HEK293 (cell line): ENCODE measurements around the gene CST1.
"Not testable (repeated sequence)": the region's sequence is repeated elsewhere in the genome, so short reads cannot be mapped to it uniquely, and the experiment has no call there.

ENCODE experiments used
- CTCF ChIP-seq: fragments of 450-650 bp; formaldehyde crosslinking; IDR thresholded peaks from 2 replicates; pipeline ENCODE4 v1.5.1; 2016; ENCODE audit warnings: missing biosample characterization, missing genetic modification characterization
- HIC1 ChIP-seq: fragments of 450-650 bp; formaldehyde crosslinking; IDR thresholded peaks from 2 replicates; pipeline ENCODE4 v1.5.1; 2016; ENCODE audit warnings: missing biosample characterization, missing genetic modification characterization
- PBX3 ChIP-seq: sonication (generic); formaldehyde crosslinking; IDR thresholded peaks from 2 replicates; pipeline ENCODE4 v1.8.1; 2022; ENCODE audit warnings: mild to moderate bottlenecking, moderate library complexity, missing genetic modification reagents
- REPIN1 ChIP-seq: fragments of 450-650 bp; formaldehyde crosslinking; IDR thresholded peaks from 2 replicates; pipeline ENCODE4 v1.5.1; 2017; ENCODE audit warnings: missing biosample characterization, missing genetic modification characterization, low read depth
- ZBTB1 ChIP-seq: fragments of 450-650 bp; formaldehyde crosslinking; IDR thresholded peaks from 2 replicates; pipeline ENCODE4 v1.5.1; 2016; ENCODE audit warnings: missing biosample characterization, missing genetic modification characterization
- ZNF146 ChIP-seq: fragments of 450-650 bp; formaldehyde crosslinking; IDR thresholded peaks from 2 replicates; pipeline ENCODE4 v1.5.1; 2016; ENCODE audit warnings: missing biosample characterization, missing genetic modification characterization
- ZNF555 ChIP-seq: fragments of 450-650 bp; formaldehyde crosslinking; conservative IDR thresholded peaks from 2 replicates; pipeline ENCODE4 v1.5.1; 2017; ENCODE audit warnings: missing biosample characterization, mild to moderate bottlenecking, missing genetic modification characterization, inconsistent platforms
- ZNF76 ChIP-seq: fragments of 450-650 bp; formaldehyde crosslinking; IDR thresholded peaks from 2 replicates; pipeline ENCODE4; 2016; ENCODE audit warnings: low read depth, missing biosample characterization, missing genetic modification characterization, borderline replicate concordance
- ZSCAN30 ChIP-seq: fragments of 450-650 bp; IDR thresholded peaks from 2 replicates; pipeline ENCODE4 v1.5.1; 2018; ENCODE audit warnings: missing biosample characterization, mild to moderate bottlenecking, missing genetic modification characterization, moderate library complexity

- TF ChIP-seq CTCF; PBX3 (CRISPR knock-in tag); ZNF146 (tag by site-specific recombination); ZBTB1 (tag by site-specific recombination); ZSCAN30 (tag by site-specific recombination); REPIN1 (tag by site-specific recombination); HIC1 (tag by site-specific recombination); ZNF76 (tag by site-specific recombination); ZNF555: not testable (repeated sequence)
Observed at GRCh38 chr20:23722851-23723250, 27.9 kb downstream of the CST1 start.
